Endothelial cell of umbilical vein (primary cell): ENCODE measurements around the gene KIF6.

Experiments used
- CTCF ChIP-seq, 2 donors: IDR thresholded peaks; 1 replicate in 1 of 2; 2 replicates in 1 of 2; pipeline ENCODE4 v1.5.1; 2011; ENCODE audit warnings: low read length in 2 of 2, mild to moderate bottlenecking in 2 of 2, moderate library complexity in 2 of 2, control low read depth in 1 of 2, inconsistent platforms in 1 of 2, low read depth in 1 of 2; ENCODE audit not compliant: insufficient read depth in 1 of 2; ENCODE audit errors: extremely low read depth in 1 of 2
- EZH2 ChIP-seq: IDR thresholded peaks from 2 replicates; pipeline ENCODE4 v1.6.1; 2012; ENCODE audit warnings: borderline replicate concordance, low read depth, mild to moderate bottlenecking, moderate library complexity, low read length, inconsistent platforms; ENCODE audit not compliant: severe bottlenecking
- JUN ChIP-seq: IDR thresholded peaks from 2 replicates; pipeline ENCODE4 v1.6.1; 2011; ENCODE audit warnings: borderline replicate concordance, low read depth; ENCODE audit not compliant: insufficient read length, insufficient read depth
- MYC ChIP-seq: IDR thresholded peaks from one replicate; pipeline ENCODE4 v1.6.1; 2011; ENCODE audit warnings: mild to moderate bottlenecking, low read depth, low read length
- POLR2A ChIP-seq: IDR thresholded peaks from 2 replicates; pipeline ENCODE4 v1.6.1; 2012; ENCODE audit warnings: low read depth, mild to moderate bottlenecking, control low read depth, low read length
- POLR2AphosphoS5 ChIP-seq: IDR thresholded peaks from 2 replicates; pipeline ENCODE4 v1.6.1; 2012; ENCODE audit warnings: low read depth, mild to moderate bottlenecking, control low read depth, low read length, moderate library complexity; ENCODE audit not compliant: insufficient read depth

- no peak for TF ChIP-seq EZH2
- TF ChIP-seq CTCF (IDR thresholded peaks at IDR 0.05; ENCODE audit: extremely low read depth in 1 of 2, insufficient read depth in 1 of 2, low read depth in 1 of 2, low read length in 2 of 2): no peak
- no peak for TF ChIP-seq POLR2A
- TF ChIP-seq POLR2AphosphoS5: no peak
- TF ChIP-seq MYC: no peak
- TF ChIP-seq JUN: no peak
Measured at GRCh38 chr6:39587080-39587479, 138.1 kb downstream of the KIF6 start.
